OCI-LY7 (cell line): Measurements from ENCODE around the gene PBX1.

Experiments
- EZH2phosphoT487 ChIP-seq: fragments of 200-600 bp; sonication (generic); IDR thresholded peaks from 2 replicates; pipeline ENCODE4 v1.6.1; 2018; ENCODE audit warnings: low read depth, borderline replicate concordance, mild to moderate bottlenecking, mixed run types, antibody characterized with exemption, low read length, moderate library complexity, mixed read lengths
- TF ChIP-seq, protein P1 (sequence below): fragments of 200-600 bp; sonication (generic); conservative IDR thresholded peaks from 2 replicates; pipeline ENCODE4 v1.5.1; 2014; ENCODE audit warnings: mild to moderate bottlenecking, antibody characterized with exemption, low read length, moderate library complexity, mixed read lengths

DNA sequence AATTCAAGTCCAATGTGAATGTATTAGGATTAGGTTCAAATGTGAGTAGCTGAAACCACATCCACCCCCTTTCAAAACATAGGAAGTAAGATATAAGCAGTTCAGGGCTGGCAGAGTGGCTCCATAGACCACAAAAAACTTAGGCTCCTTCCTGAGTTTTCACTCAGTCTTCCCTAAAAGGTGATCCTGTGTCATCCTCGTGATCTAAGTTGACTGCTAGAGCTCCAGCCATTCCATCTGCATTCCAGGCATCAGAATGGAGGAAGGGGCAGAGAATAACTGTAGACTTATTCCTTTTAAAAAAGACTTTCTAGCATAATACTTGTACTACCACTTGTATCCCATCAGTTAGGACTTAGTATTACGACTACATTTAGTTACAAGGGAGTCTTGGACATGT, 204.1 kb downstream of the PBX1 start:
- TF ChIP-seq, protein P1, sequence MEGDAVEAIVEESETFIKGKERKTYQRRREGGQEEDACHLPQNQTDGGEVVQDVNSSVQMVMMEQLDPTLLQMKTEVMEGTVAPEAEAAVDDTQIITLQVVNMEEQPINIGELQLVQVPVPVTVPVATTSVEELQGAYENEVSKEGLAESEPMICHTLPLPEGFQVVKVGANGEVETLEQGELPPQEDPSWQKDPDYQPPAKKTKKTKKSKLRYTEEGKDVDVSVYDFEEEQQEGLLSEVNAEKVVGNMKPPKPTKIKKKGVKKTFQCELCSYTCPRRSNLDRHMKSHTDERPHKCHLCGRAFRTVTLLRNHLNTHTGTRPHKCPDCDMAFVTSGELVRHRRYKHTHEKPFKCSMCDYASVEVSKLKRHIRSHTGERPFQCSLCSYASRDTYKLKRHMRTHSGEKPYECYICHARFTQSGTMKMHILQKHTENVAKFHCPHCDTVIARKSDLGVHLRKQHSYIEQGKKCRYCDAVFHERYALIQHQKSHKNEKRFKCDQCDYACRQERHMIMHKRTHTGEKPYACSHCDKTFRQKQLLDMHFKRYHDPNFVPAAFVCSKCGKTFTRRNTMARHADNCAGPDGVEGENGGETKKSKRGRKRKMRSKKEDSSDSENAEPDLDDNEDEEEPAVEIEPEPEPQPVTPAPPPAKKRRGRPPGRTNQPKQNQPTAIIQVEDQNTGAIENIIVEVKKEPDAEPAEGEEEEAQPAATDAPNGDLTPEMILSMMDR = no peak
- TF ChIP-seq EZH2phosphoT487 = no peak
